Activated CD8-positive, alpha-beta memory T cell treated with anti-CD3 and anti-CD28 coated beads for 24 hours (primary cell): Measurements from ENCODE around the gene NVL.
A peak's percentile ranks its signal among the peaks of the same experiment; 100 is the strongest.
"Not testable (repeated sequence)": the region's sequence is repeated elsewhere in the genome, so short reads cannot be mapped to it uniquely, and the experiment has no call there.

Source experiments
- DNase-seq: peaks from one replicate; pipeline ENCODE4 v3.0.0-alpha.2; 2020

The NVL gene

GRCh38 chr1:224226849-224227502, 103.0 kb downstream of the NVL start:
- no peak for DNase-seq

GRCh38 chr1:224223819-224224714, 105.9 kb downstream of the NVL start:
- DNase-seq: no peak

- DNase-seq: no peak
These were observed 110.3 kb downstream of the NVL start for GRCh38 chr1:224219612-224220059.

GRCh38 chr1:224219011-224219611, 110.9 kb downstream of the NVL start:
- DNase-seq: no peak

- DNase-seq: no peak
These were observed 112.0 kb downstream of the NVL start for GRCh38 chr1:224217655-224218623.

- DNase-seq: no peak
These were observed 113.6 kb downstream of the NVL start for GRCh38 chr1:224216382-224216781.

- no peak for DNase-seq
These were observed 116.4 kb downstream of the NVL start for GRCh38 chr1:224213438-224214119.

GRCh38 chr1:224212618-224213061, 117.3 kb downstream of the NVL start:
- no peak for DNase-seq

GRCh38 chr1:224211206-224211962, 118.6 kb downstream of the NVL start:
- DNase-seq: no peak

- DNase-seq: not testable (repeated sequence)
These were observed 123.9 kb downstream of the NVL start for GRCh38 chr1:224205931-224206538.

GRCh38 chr1:224205438-224205840, 124.5 kb downstream of the NVL start:
- DNase-seq: peak; percentile 66

- no peak for DNase-seq
These were observed 126.5 kb downstream of the NVL start for GRCh38 chr1:224203243-224204016.

- DNase-seq: no peak
These were observed 128.1 kb downstream of the NVL start for GRCh38 chr1:224201853-224202252.

GRCh38 chr1:224201383-224201782, 128.6 kb downstream of the NVL start:
- DNase-seq: no peak

GRCh38 chr1:224199679-224200078, 130.3 kb downstream of the NVL start:
- no peak for DNase-seq

GRCh38 chr1:224198572-224198971, 131.4 kb downstream of the NVL start:
- no peak for DNase-seq

GRCh38 chr1:224196813-224197600, 133.0 kb downstream of the NVL start:
- DNase-seq: no peak

GRCh38 chr1:224193319-224193966, 136.5 kb downstream of the NVL start:
- DNase-seq: no peak
